IMR-90 (cell line): ENCODE results near the gene PHACTR3. TPM values are rescaled to one million over a fixed set of nuclear protein-coding genes. Genes with fewer than 3 reads are reported as not detected.

ENCODE experiments used
- ATAC-seq: fragments of 200-7000 bp; cut with Tn5 transposase; 2 replicates; pipeline ENCODE4 v1.9.1; 2020; ENCODE audit warnings: low read depth, mild to moderate bottlenecking, moderate library complexity
- BruUV-seq: library from RNA; stranded (reverse); fragments of 400-500 nt; replicated peaks from 2 replicates; lab custom pipeline; 2021; lab: Mats Ljungman, UMichigan
- CTCF ChIA-PET: fragments of 300-600 bp; formaldehyde crosslinking; extraction: SDS; loops from one replicate; lab custom pipeline; 2021; ENCODE audit warnings: antibody characterized with exemption; lab: Yijun Ruan, JAX
- POLR2A ChIA-PET: fragments of 300-600 bp; sonication (Branson Sonifier 250); formaldehyde crosslinking; loops from one replicate; lab custom pipeline; 2022; ENCODE audit warnings: antibody characterized with exemption; ENCODE audit not compliant: unreplicated experiment; lab: Charles Lee
- DNase-seq: peaks from one replicate; pipeline ENCODE4 v3.0.0; 2013
- H2AFZ ChIP-seq: replicated peaks from 2 replicates; pipeline ENCODE3; 2013; ENCODE audit warnings: low read length, mild to moderate bottlenecking; ENCODE audit not compliant: poor library complexity
- H2AK5ac ChIP-seq: 2 replicates; pipeline ENCODE4 v1.6.1; 2013; ENCODE audit warnings: low read depth, low read length, inconsistent platforms
- H2AK9ac ChIP-seq: replicated peaks from 2 replicates; pipeline ENCODE3; 2013; ENCODE audit warnings: mild to moderate bottlenecking, low read depth, low read length, moderate library complexity; ENCODE audit not compliant: poor library complexity
- H2BK120ac ChIP-seq: 2 replicates; pipeline ENCODE4 v1.6.1; 2013; ENCODE audit warnings: low read depth, low read length, inconsistent platforms
- H2BK15ac ChIP-seq: 3 replicates; pipeline ENCODE4 v1.6.1; 2013; ENCODE audit warnings: low read depth, low read length, inconsistent platforms
- H2BK20ac ChIP-seq: 2 replicates; pipeline ENCODE4 v1.6.1; 2013; ENCODE audit warnings: low read depth, mild to moderate bottlenecking, inconsistent platforms, low read length, moderate library complexity
- H2BK5ac ChIP-seq: 2 replicates; pipeline ENCODE4 v1.6.1; 2013; ENCODE audit warnings: mild to moderate bottlenecking, low read depth, low read length, inconsistent platforms; ENCODE audit not compliant: poor library complexity, severe bottlenecking
- H3K14ac ChIP-seq: replicated peaks from 2 replicates; pipeline ENCODE4 v1.6.1; 2013; ENCODE audit warnings: low read depth, low read length, inconsistent platforms
- H3K18ac ChIP-seq: 2 replicates; pipeline ENCODE4 v1.6.1; 2013; ENCODE audit warnings: low read depth, low read length, control low read depth
- H3K23ac ChIP-seq: 2 replicates; pipeline ENCODE4 v1.6.1; 2013; ENCODE audit warnings: low read depth, low read length, inconsistent platforms
- H3K27ac ChIP-seq: 2 replicates; pipeline ENCODE4 v1.5.1; 2013; ENCODE audit warnings: mild to moderate bottlenecking, control low read depth, low read length; ENCODE audit not compliant: insufficient read depth
- H3K27me3 ChIP-seq: 2 replicates; pipeline ENCODE4 v1.6.1; 2013; ENCODE audit warnings: low read length; ENCODE audit not compliant: control insufficient read depth, insufficient read depth
- H3K36me3 ChIP-seq: 2 replicates; pipeline ENCODE4 v1.6.1; 2013; ENCODE audit warnings: low read length, mixed read lengths; ENCODE audit not compliant: control insufficient read depth, insufficient read depth
- H3K4ac ChIP-seq: 2 replicates; pipeline ENCODE4 v1.6.1; 2013; ENCODE audit warnings: low read depth, low read length, inconsistent platforms
- H3K4me1 ChIP-seq: 2 replicates; pipeline ENCODE4 v1.6.1; 2013; ENCODE audit warnings: low read length, mixed read lengths; ENCODE audit not compliant: control insufficient read depth, insufficient read depth
- H3K4me2 ChIP-seq: 2 replicates; pipeline ENCODE4 v1.6.1; 2013; ENCODE audit warnings: low read depth, mild to moderate bottlenecking, control low read depth, low read length, moderate library complexity
- H3K4me3 ChIP-seq: 2 replicates; pipeline ENCODE4 v1.5.1; 2013; ENCODE audit warnings: low read depth, mild to moderate bottlenecking, control low read depth, low read length, moderate library complexity; ENCODE audit not compliant: insufficient read depth
- H3K56ac ChIP-seq: 2 replicates; pipeline ENCODE4 v1.6.1; 2013; ENCODE audit warnings: low read length, inconsistent platforms; ENCODE audit not compliant: insufficient read depth; ENCODE audit errors: extremely low read depth
- H3K79me1 ChIP-seq, 2 experiments: 2 replicates each; pipeline ENCODE4 v1.6.1; 2013; ENCODE audit warnings: low read length in 2 of 2, inconsistent platforms in 1 of 2, low read depth in 1 of 2
- H3K9ac ChIP-seq: 2 replicates; pipeline ENCODE4 v1.6.1; 2013; ENCODE audit warnings: low read depth, low read length, control low read depth
- H3K9me1 ChIP-seq: 2 replicates; pipeline ENCODE4 v1.6.1; 2013; ENCODE audit warnings: low read length, inconsistent platforms; ENCODE audit not compliant: insufficient read depth
- H3K9me3 ChIP-seq: 2 replicates; pipeline ENCODE4 v1.6.1; 2013; ENCODE audit warnings: low read length; ENCODE audit not compliant: control insufficient read depth, insufficient read depth
- H4K20me1 ChIP-seq: 2 replicates; pipeline ENCODE4 v1.6.1; 2013; ENCODE audit warnings: low read length, inconsistent platforms; ENCODE audit not compliant: insufficient read depth
- H4K5ac ChIP-seq: 2 replicates; pipeline ENCODE4 v1.6.1; 2013; ENCODE audit warnings: mild to moderate bottlenecking, low read depth, low read length, control low read depth
- H4K8ac ChIP-seq, 2 experiments: 2 replicates each; pipeline ENCODE4 v1.6.1; 2013; ENCODE audit warnings: low read depth in 2 of 2, low read length in 2 of 2, control low read depth in 1 of 2, inconsistent platforms in 1 of 2
- H4K91ac ChIP-seq: 2 replicates; pipeline ENCODE4 v1.6.1; 2013; ENCODE audit warnings: low read depth, low read length, inconsistent platforms; ENCODE audit not compliant: insufficient read depth
- CHD1 ChIP-seq: IDR thresholded peaks from 2 replicates; pipeline ENCODE4 v1.6.1; 2012; ENCODE audit warnings: low read depth, low read length, improper control_type of control experiment
- FOS ChIP-seq: fragments of 150-350 bp; IDR thresholded peaks from 2 replicates; pipeline ENCODE4 v1.6.1; 2016; ENCODE audit warnings: low read depth, low read length
- MAZ ChIP-seq: IDR thresholded peaks from 2 replicates; pipeline ENCODE4 v1.6.1; 2012; ENCODE audit warnings: low read depth, mild to moderate bottlenecking, low read length, improper control_type of control experiment, moderate library complexity, borderline replicate concordance
- NFE2L2 ChIP-seq: fragments of 150-350 bp; IDR thresholded peaks from 2 replicates; pipeline ENCODE4 v1.6.1; 2016; ENCODE audit warnings: low read depth, mild to moderate bottlenecking, low read length
- POLR2A ChIP-seq: IDR thresholded peaks from 2 replicates; pipeline ENCODE4 v1.6.1; 2012; ENCODE audit warnings: mild to moderate bottlenecking, low read depth, low read length
- RCOR1 ChIP-seq: IDR thresholded peaks from 2 replicates; pipeline ENCODE4 v1.6.1; 2012; ENCODE audit warnings: mild to moderate bottlenecking, low read length, improper control_type of control experiment; ENCODE audit not compliant: insufficient replicate concordance
- RFX5 ChIP-seq: IDR thresholded peaks from 2 replicates; pipeline ENCODE4 v1.8.0; 2012; ENCODE audit warnings: low read depth, mild to moderate bottlenecking, low read length, moderate library complexity
- SMC3 ChIP-seq: fragments of 150-350 bp; IDR thresholded peaks from 2 replicates; pipeline ENCODE4 v1.6.1; 2016; ENCODE audit warnings: low read depth, mild to moderate bottlenecking, antibody characterized with exemption, low read length, moderate library complexity
- WGBS, 2 experiments: methylation state at CpG; one replicate each; pipeline versions ENCODE4 v1.1.5 to v1.1.7; 2013; ENCODE audit warnings: missing lambda C conversion rate in 2 of 2; ENCODE audit not compliant: insufficient read length in 1 of 2; ENCODE audit errors: extremely low coverage in 2 of 2; 5-methylcytosine and 5-hydroxymethylcytosine counted together
- dilution Hi-C: fragments of 300-500 bp; cut with HindIII; formaldehyde crosslinking; loops from one replicate; pipeline ENCODE4 v1.14.3; 2018; ENCODE audit warnings: low sequenced_read_pairs; ENCODE audit not compliant: unreplicated experiment
- in situ Hi-C: fragments of 300-500 bp; cut with MboI; formaldehyde crosslinking; loops from 3 replicates; pipeline ENCODE4 v1.14.3; 2019; ENCODE audit warnings: low sequenced_read_pairs, inconsistent platforms, mixed read lengths
- intact Hi-C: fragments of 100-400 bp; cut with micrococcal nuclease; formaldehyde crosslinking; loops from 2 replicates; pipeline ENCODE4 v1.10.0; 2022
- polyA plus RNA-seq, 3 experiments: library from polyadenylated mRNA; depleted of rRNA; stranded (reverse); fragments of >200 nt; gene quantifications; 2 replicates each; pipeline ENCODE4 v1.2.3, GENCODE V29; 2012; ENCODE audit warnings: low replicate concordance in 1 of 3
- total RNA-seq: library from RNA; depleted of rRNA; stranded (reverse); fragments of >200 nt; gene quantifications from 2 replicates; pipeline ENCODE4 v1.2.3, GENCODE V29; 2012

The PHACTR3 gene
- total and polyA plus RNA-seq, 2 of the 4 experiments (the other 2 are of a cell fraction): not detected

DNA sequence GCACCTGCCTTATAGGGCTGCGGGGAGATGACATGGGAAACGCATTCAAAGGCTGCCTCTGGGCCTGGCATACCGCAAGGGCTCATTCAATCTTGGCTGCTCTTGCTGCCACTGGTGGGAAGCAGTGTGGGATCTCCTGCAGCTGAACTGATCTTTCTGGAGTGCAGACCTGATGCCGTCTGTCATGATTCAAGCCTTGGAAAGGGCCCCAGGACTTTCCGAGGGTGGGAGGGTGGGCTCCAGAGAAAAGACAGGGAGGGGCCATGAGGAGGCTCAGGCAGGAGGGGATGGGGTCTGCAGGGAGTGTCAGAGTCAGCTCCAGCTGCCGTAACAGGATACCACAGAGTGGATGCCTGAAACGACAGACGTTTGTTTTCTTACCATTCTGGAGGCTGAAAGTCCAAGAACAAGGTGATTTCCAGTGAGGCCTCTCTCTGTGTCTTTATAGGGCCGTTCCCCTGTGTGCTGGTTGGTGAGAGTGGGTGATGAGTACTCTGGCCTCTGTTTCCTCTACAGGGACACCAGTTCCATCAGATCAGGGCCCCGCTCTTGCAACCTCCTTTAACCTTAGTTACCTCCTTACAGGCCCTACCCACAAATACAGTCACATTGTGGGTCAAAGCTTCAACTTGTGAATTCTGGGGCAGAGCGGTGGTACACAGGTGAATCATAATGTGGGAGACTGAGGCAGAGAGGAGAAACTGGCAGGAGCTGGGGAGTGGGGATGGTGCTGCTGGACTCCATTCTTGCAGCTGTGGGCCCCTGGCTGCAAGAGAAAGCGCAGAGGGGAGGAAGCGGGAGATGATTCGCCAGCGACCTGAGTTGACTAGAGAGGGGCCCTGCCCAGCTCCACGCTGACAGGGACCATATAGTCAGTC lies 180.7 kb downstream of the PHACTR3 start (continued):
- no peak for TF ChIP-seq FOS

DNA sequence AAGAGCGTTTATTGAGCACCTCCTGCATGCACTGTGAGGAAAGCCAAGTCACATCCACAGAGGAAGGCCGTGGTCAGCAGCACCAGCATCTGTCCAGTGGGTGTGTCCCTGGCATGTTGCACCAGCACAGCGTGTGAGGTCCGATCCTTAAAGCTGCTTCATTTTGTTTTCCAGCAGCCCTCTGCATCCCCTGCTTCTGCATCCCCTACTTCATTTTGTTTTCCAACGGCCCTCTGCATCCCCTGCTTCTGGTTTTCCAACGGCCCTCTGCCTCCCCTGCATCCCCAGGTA lies 181.3 kb downstream of the PHACTR3 start:
- H3K23ac ChIP-seq: no peak overlapping the region
- no peak overlapping the region for H4K5ac ChIP-seq
- H2AFZ ChIP-seq: no peak overlapping the region
- ChIA-PET POLR2A (no interaction called here), CTCF (no interaction called here)
- no peak overlapping the region for H3K4me3 ChIP-seq
- intact Hi-C loops (no loop called here), dilution Hi-C loops (no loop called here), in situ Hi-C loops (no loop called here)
- H3K27ac ChIP-seq: no peak overlapping the region
- no peak overlapping the region for H2BK120ac ChIP-seq
- no peak overlapping the region for H2BK5ac ChIP-seq
- TF ChIP-seq NFE2L2: no peak
- no peak for TF ChIP-seq CHD1
- TF ChIP-seq RCOR1: no peak
- TF ChIP-seq SMC3: no peak
- no peak for TF ChIP-seq RFX5
- no peak for TF ChIP-seq FOS
- TF ChIP-seq POLR2A: no peak
- TF ChIP-seq MAZ: no peak
- H2BK15ac ChIP-seq: no peak overlapping the region
- H3K14ac ChIP-seq: no peak overlapping the region
- no peaks in the 10 kb centered on the region for H3K4me1 ChIP-seq
- no peaks in the 10 kb centered on the region; the same call in 1 of the 2 replicates for H3K9me3 ChIP-seq
- BruUV-seq: no TSS peak
- H2AK9ac ChIP-seq: no peak overlapping the region
- no peak overlapping the region for H3K9ac ChIP-seq
- H3K4me2 ChIP-seq: no peak overlapping the region
- H4K20me1 ChIP-seq: no peaks in the 10 kb centered on the region
- ATAC-seq (no peak), DNase-seq (no peak)
- no peaks in the 10 kb centered on the region for H3K79me1 ChIP-seq
- H4K8ac ChIP-seq: no peak overlapping the region
- no peak overlapping the region for H3K56ac ChIP-seq
- no peak overlapping the region for H3K18ac ChIP-seq
- H3K4ac ChIP-seq: no peak overlapping the region
- H3K27me3 ChIP-seq: no peaks in the 10 kb centered on the region
- H3K36me3 ChIP-seq: no peaks in the 10 kb centered on the region
- H3K9me1 ChIP-seq: no peaks in the 10 kb centered on the region
- 52% methylated on average over 4 of the region's 6 CpGs; no CpG with 5 or more reads in 1 of the 2 experiments for WGBS, 2 experiments
- no peak overlapping the region for H2BK20ac ChIP-seq
- no peak overlapping the region for H4K91ac ChIP-seq
- H2AK5ac ChIP-seq: no peak overlapping the region
